ENCODE data around the gene NAT9.

The NAT9 gene

GRCh38 chr17:74780443-74781238 lies 4.5 kb upstream of the NAT9 start:
- H3K4me3 ChIP-seq (ENCODE audit: low read depth, low read length): no peak overlapping the region

- no peak overlapping the region for H3K4me3 ChIP-seq (ENCODE audit: low read depth, low read length)
Observed at GRCh38 chr17:74779948-74780400, 3.8 kb upstream of the NAT9 start.

- H3K4me3 ChIP-seq (ENCODE audit: low read depth, low read length): no peak overlapping the region
Observed at GRCh38 chr17:74779501-74779900, 3.4 kb upstream of the NAT9 start.

GRCh38 chr17:74778960-74779359 lies 2.8 kb upstream of the NAT9 start:
- no peak overlapping the region for H3K4me3 ChIP-seq (ENCODE audit: low read depth, low read length)

GRCh38 chr17:74777901-74778515 lies 1.9 kb upstream of the NAT9 start:
- H3K4me3 ChIP-seq (ENCODE audit: low read depth, low read length): no peak overlapping the region

GRCh38 chr17:74776990-74777389 lies 845 bp upstream of the NAT9 start:
- H3K4me3 ChIP-seq (ENCODE audit: low read depth, low read length): peak overlapping the region; percentile 78

- H3K4me3 ChIP-seq (ENCODE audit: low read depth, low read length): peak overlapping the region; percentile 78
Observed at GRCh38 chr17:74775409-74776043, 619 bp downstream of the NAT9 start.

GRCh38 chr17:74773871-74774286 lies 2.3 kb downstream of the NAT9 start:
- H3K4me3 ChIP-seq (ENCODE audit: low read depth, low read length): no peak overlapping the region

GRCh38 chr17:74773414-74773813 lies 2.7 kb downstream of the NAT9 start:
- H3K4me3 ChIP-seq (ENCODE audit: low read depth, low read length): no peak overlapping the region

GRCh38 chr17:74772053-74772452 lies 4.1 kb downstream of the NAT9 start:
- H3K4me3 ChIP-seq (ENCODE audit: low read depth, low read length): no peak overlapping the region

- H3K4me3 ChIP-seq (ENCODE audit: low read depth, low read length): no peak overlapping the region
Observed at GRCh38 chr17:74771319-74771914, 4.7 kb downstream of the NAT9 start.

GRCh38 chr17:74770498-74771318 lies 5.4 kb downstream of the NAT9 start:
- no peak overlapping the region for H3K4me3 ChIP-seq (ENCODE audit: low read depth, low read length)

GRCh38 chr17:74769856-74770497 lies 6.2 kb downstream of the NAT9 start:
- no peak overlapping the region for H3K4me3 ChIP-seq (ENCODE audit: low read depth, low read length)

- no peak overlapping the region for H3K4me3 ChIP-seq (ENCODE audit: low read depth, low read length)
Observed at GRCh38 chr17:74769266-74769855, 6.8 kb downstream of the NAT9 start.

GRCh38 chr17:74768763-74769114 lies 7.4 kb downstream of the NAT9 start:
- H3K4me3 ChIP-seq (ENCODE audit: low read depth, low read length): no peak overlapping the region

GRCh38 chr17:74768069-74768762 lies 7.9 kb downstream of the NAT9 start:
- H3K4me3 ChIP-seq (ENCODE audit: low read depth, low read length): no peak overlapping the region

- no peak overlapping the region for H3K4me3 ChIP-seq (ENCODE audit: low read depth, low read length)
Observed at GRCh38 chr17:74767111-74767516, 9.0 kb downstream of the NAT9 start.

- no peak overlapping the region for H3K4me3 ChIP-seq (ENCODE audit: low read depth, low read length)
Observed at GRCh38 chr17:74766413-74766812, 9.7 kb downstream of the NAT9 start.

GRCh38 chr17:74764751-74765286 lies 11.3 kb downstream of the NAT9 start:
- no peak overlapping the region for H3K4me3 ChIP-seq (ENCODE audit: low read depth, low read length)
